ENCODE measurements around the gene FAM13C.

FAM13C gene

GRCh38 chr10:59289853-59290252 lies 72.5 kb downstream of the FAM13C start:
- no peak for TF ChIP-seq ARNTL (CRISPR knock-in tag; IDR thresholded peaks at IDR 0.05; ENCODE audit: borderline replicate concordance, low read depth)
- no peak for TF ChIP-seq CSRNP3 (CRISPR knock-in tag; IDR thresholded peaks at IDR 0.05)
- TF ChIP-seq ZFP3 (CRISPR knock-in tag; IDR thresholded peaks at IDR 0.05), result no peak
- no peak for TF ChIP-seq TCF4 (CRISPR knock-in tag; IDR thresholded peaks at IDR 0.05; ENCODE audit: borderline replicate concordance)
- TF ChIP-seq SNAI2 (CRISPR knock-in tag; IDR thresholded peaks at IDR 0.05), result no peak
- no peak for TF ChIP-seq ESRRG (CRISPR knock-in tag; IDR thresholded peaks at IDR 0.05)
- TF ChIP-seq ZNF8 (CRISPR knock-in tag; IDR thresholded peaks at IDR 0.05), result no peak
- no peak for TF ChIP-seq BACH2 (CRISPR knock-in tag; IDR thresholded peaks at IDR 0.05; ENCODE audit: borderline replicate concordance)
- TF ChIP-seq CREB5 (CRISPR knock-in tag; IDR thresholded peaks at IDR 0.05; ENCODE audit: low read depth), result no peak
- no peak for TF ChIP-seq OSR1 (CRISPR knock-in tag; IDR thresholded peaks at IDR 0.05)
- TF ChIP-seq TOX (CRISPR knock-in tag; IDR thresholded peaks at IDR 0.05; ENCODE audit: borderline replicate concordance), result no peak
- TF ChIP-seq CSDC2 (CRISPR knock-in tag; IDR thresholded peaks at IDR 0.05), result no peak
- TF ChIP-seq ISL1 (CRISPR knock-in tag; IDR thresholded peaks at IDR 0.05), result no peak
- TF ChIP-seq GLIS3 (CRISPR knock-in tag; IDR thresholded peaks at IDR 0.05), result no peak
- no peak for TF ChIP-seq ZNF565 (CRISPR knock-in tag; conservative IDR thresholded peaks at IDR 0.05; ENCODE audit: low read depth)
- TF ChIP-seq ZNF70 (CRISPR knock-in tag; IDR thresholded peaks at IDR 0.05), result no peak

GRCh38 chr10:59287587-59288255 lies 74.6 kb downstream of the FAM13C start:
- ATAC-seq, result no peak
- TF ChIP-seq CSRNP3 (CRISPR knock-in tag; IDR thresholded peaks at IDR 0.05) (no peak), OSR1 (CRISPR knock-in tag; IDR thresholded peaks at IDR 0.05) (no peak)

More at GRCh38 chr10:59289853-59290252, 72.5 kb downstream of the FAM13C start:
- ATAC-seq, result no peak

GRCh38 chr10:59285848-59286247 lies 76.5 kb downstream of the FAM13C start:
- no peak for ATAC-seq
- no peak for TF ChIP-seq TCF4 (CRISPR knock-in tag; IDR thresholded peaks at IDR 0.05; ENCODE audit: borderline replicate concordance)
- no peak for TF ChIP-seq ZNF8 (CRISPR knock-in tag; IDR thresholded peaks at IDR 0.05)
- no peak for TF ChIP-seq ZNF565 (CRISPR knock-in tag; conservative IDR thresholded peaks at IDR 0.05; ENCODE audit: low read depth)
- TF ChIP-seq PATZ1 (CRISPR knock-in tag; IDR thresholded peaks at IDR 0.05; ENCODE audit: borderline replicate concordance), result no peak
- no peak for TF ChIP-seq ESRRG (CRISPR knock-in tag; IDR thresholded peaks at IDR 0.05)
- no peak for TF ChIP-seq ZFP3 (CRISPR knock-in tag; IDR thresholded peaks at IDR 0.05)
- TF ChIP-seq BACH2 (CRISPR knock-in tag; IDR thresholded peaks at IDR 0.05; ENCODE audit: borderline replicate concordance), result no peak
- TF ChIP-seq CSRNP3 (CRISPR knock-in tag; IDR thresholded peaks at IDR 0.05), result no peak
- TF ChIP-seq CREB5 (CRISPR knock-in tag; IDR thresholded peaks at IDR 0.05; ENCODE audit: low read depth), result no peak
- no peak for TF ChIP-seq CSDC2 (CRISPR knock-in tag; IDR thresholded peaks at IDR 0.05)
- no peak for TF ChIP-seq RARB (CRISPR knock-in tag; IDR thresholded peaks at IDR 0.05)
- TF ChIP-seq TOX (CRISPR knock-in tag; IDR thresholded peaks at IDR 0.05; ENCODE audit: borderline replicate concordance), result no peak
- TF ChIP-seq ZNF70 (CRISPR knock-in tag; IDR thresholded peaks at IDR 0.05), result no peak
- no peak for TF ChIP-seq GLIS3 (CRISPR knock-in tag; IDR thresholded peaks at IDR 0.05)
- TF ChIP-seq PPARA (CRISPR knock-in tag; IDR thresholded peaks at IDR 0.05; ENCODE audit: borderline replicate concordance), result no peak
- no peak for TF ChIP-seq ZC3H10 (CRISPR knock-in tag; IDR thresholded peaks at IDR 0.05)
